ENCODE results near the gene HLTF. TPM values are rescaled to one million over a fixed set of nuclear protein-coding genes. Genes with fewer than 3 reads are reported as not detected.
"Not testable (repeated sequence)": the region's sequence is repeated elsewhere in the genome, so short reads cannot be mapped to it uniquely, and the experiment has no call there.

Gene HLTF
- total RNA-seq, 2 experiments from 2014 or later = 31.3 to 37.7 TPM

DNA sequence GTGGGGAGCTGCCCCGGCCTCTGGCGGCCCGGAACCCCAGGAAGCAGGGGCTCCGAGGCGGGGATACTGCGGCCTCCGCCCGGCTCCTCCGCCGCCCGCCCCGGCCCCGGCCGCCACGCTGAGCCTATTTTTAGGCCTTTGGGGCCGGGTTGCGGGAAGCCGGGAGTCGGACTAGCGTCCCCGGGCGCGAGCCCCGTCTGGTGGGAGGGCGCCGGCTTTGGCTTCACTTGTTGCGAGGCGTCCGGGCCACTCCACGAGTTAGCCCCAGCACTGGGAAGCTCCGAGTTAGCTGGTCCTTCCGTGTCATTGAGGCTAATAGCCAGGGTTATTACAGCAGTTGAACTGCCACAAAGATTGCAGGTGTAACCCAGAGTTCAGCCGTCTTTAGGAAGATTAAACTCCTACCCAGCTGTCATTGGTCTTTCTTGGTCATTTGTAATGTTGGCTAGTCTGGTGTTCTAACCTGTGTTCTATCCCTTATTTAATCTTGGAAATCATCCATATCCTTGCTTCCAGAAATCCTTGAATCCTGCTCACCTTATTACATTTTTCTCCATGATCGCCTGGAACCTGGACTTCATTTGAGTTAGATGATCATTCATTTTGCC is 94.2 kb downstream of the HLTF start:
- Mint-ChIP-seq H3K36me3 (peaks cover 46% of the 10 kb centered on the region), H3K9me3 (ENCODE audit: low read depth) (no peaks in the 10 kb centered on the region), H3K27me3 (no peaks in the 10 kb centered on the region), H3K4me1 (peaks cover 67% of the 10 kb centered on the region), H3K27ac (peak overlapping the region; percentile 85), H3K4me3 (peak overlapping the region; percentile 92)
- CTCF ChIA-PET = interaction anchor here (1.0 to 4.1 kb wide), 8 partner anchors 10 to 96 kb away, joined by 3 to 31 read pairs (median 5); no protein-coding TSS in a partner anchor
- ATAC-seq (no peak), DNase-seq (peak; percentile 56)

DNA sequence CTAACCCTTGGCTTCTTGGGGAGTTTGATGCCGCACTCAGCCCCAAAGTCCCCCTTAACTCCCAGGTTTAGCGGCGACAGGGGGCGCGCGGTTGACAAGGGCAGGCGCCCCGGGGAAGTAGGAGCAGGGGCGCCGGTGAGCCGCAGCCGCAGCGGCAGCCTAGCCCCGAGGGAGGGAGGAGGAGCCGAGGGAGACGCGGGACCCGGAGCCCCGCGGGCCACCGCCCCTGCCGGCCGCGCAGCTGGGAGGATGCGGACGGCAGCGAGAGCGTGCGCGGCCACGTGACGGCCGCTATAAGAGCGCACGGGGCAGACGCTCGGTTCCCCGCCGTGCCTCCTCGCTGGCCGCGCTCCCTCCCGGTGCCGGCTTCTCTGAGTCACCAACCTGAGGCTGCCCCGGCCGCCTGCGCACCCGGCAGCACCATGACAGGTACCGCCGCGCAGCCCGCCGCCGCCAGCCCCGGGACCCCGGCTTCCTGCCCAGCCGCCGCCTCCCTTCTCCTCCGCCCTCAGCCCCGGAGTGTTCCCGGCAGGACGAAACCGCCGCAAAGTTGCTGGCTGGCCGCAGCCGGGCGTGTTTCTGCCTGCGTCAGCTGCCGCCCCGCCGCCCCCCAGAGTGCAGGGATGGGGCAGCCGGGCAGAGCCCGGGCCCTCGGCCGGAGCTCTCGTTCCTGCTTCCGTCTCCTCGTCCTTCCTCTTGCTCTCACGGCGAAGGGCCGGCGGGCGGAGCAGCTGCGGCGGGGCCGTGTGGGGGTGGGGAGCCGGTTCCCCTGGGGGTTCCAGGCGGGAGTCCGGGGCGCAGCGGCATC is 94.9 kb downstream of the HLTF start, which contains the start of gene GYG1:
GYG1 (plus strand) TSS at position 322 of the 808 bp plus-strand sequence; CDS start at position 423, 101 bp downstream.
- Mint-ChIP-seq H3K27ac (peak within 1 kb of the TSS; percentile 86), H3K4me1 (peaks cover 60% of the 10 kb centered on the region)

DNA sequence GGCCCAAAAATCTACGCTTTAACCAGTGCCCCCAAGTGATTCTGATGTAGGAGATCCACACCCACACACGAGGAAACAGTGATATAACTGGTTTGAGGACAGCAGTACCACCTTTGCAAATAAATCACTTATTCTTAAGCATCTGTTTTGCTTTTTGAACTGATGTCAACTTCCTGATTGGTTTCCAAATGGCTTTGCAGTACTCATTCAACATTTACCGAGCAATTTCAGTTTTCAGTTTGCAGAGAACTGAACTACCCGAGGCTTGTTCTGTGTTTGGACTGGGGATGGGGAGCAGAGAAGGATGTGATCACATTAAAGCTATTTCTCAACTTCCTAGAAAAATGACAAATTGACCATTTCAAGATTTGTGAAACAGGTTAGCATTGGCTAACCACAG is 96.1 kb downstream of the HLTF start:
- Mint-ChIP-seq H3K36me3 (peaks cover 27% of the 10 kb centered on the region), H3K4me3 (peak overlapping the region; percentile 92), H3K4me1 (peaks cover 49% of the 10 kb centered on the region), H3K27me3 (peaks cover 3% of the 10 kb centered on the region), H3K27ac (peak overlapping the region; percentile 86), H3K9me3 (ENCODE audit: low read depth) (no peaks in the 10 kb centered on the region)
- ATAC-seq = no peak
- DNase-seq = no peak
- CTCF ChIA-PET = interaction anchor here (0.6 to 4.1 kb wide), 8 partner anchors 9 to 131 kb away, joined by 3 to 31 read pairs (median 6); no protein-coding TSS in a partner anchor

More for the DNA sequence above, 94.9 kb downstream of the HLTF start, which contains the start of gene GYG1:
- DNase-seq (peak; percentile 82), ATAC-seq (peak; percentile 88)
- H3K36me3 Mint-ChIP-seq = peaks cover 39% of the 10 kb centered on the region
- H3K9me3 Mint-ChIP-seq (ENCODE audit: low read depth) = no peaks in the 10 kb centered on the region
- H3K27me3 Mint-ChIP-seq = no peaks in the 10 kb centered on the region
- CTCF ChIA-PET = interaction anchor here (1.2 to 4.1 kb wide), 9 partner anchors 11 to 96 kb away, joined by 3 to 31 read pairs (median 5); no protein-coding TSS in a partner anchor
- H3K4me3 Mint-ChIP-seq = peak within 1 kb of the TSS; percentile 92

DNA sequence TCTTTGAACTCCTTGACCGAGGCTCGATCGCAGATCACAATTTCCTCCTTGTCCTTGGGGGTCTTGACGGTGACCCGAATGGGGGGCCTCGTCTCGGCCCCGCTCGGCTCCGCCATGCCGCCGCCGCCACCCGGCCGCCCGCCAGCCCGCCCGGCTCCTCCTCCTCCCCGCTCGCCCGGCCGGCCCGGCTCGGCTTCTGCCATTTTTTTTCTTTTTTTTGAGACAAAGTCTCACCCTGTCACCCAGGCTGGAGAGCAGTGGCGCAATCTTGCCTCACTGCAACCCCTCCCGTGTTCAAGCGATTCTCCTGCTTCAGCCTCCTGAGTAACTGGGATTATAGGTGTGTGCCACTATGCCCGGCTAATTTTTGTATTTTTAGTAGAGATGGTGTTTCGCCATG is 98.8 kb downstream of the HLTF start:
- CTCF ChIA-PET; H3K27ac Mint-ChIP-seq; H3K9me3 Mint-ChIP-seq (ENCODE audit: low read depth); DNase-seq; ATAC-seq; H3K36me3 Mint-ChIP-seq; H3K4me3 Mint-ChIP-seq: not testable (repeated sequence)
- Mint-ChIP-seq H3K4me1 (peaks cover 25% of the 10 kb centered on the region), H3K27me3 (peaks cover 16% of the 10 kb centered on the region)

DNA sequence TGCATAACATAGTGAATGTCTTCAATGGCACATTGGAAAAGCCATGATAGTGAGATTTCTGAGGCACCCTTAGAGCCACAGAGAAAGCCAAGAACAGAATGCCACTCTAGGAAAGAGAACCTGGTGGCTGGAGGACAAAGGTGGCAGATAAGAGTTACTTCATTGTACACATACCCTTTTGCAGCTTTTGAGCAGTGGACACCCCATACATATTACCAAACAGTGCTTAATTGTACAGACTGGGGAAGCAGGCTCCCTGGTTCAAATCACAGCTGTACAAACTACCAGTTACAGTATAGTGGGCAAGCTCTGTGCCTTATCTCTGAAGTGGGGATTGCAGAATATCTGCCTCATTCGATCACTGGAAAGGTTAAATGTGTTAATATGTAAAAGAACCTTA is 105.1 kb downstream of the HLTF start:
- H3K4me3 Mint-ChIP-seq = no peak overlapping the region
- no peaks in the 10 kb centered on the region for H3K4me1 Mint-ChIP-seq
- ATAC-seq (no peak), DNase-seq (no peak)
- no peak overlapping the region for H3K27ac Mint-ChIP-seq
- H3K9me3 Mint-ChIP-seq (ENCODE audit: low read depth) = peaks cover 2% of the 10 kb centered on the region
- CTCF ChIA-PET = no interaction called here
- H3K27me3 Mint-ChIP-seq = peaks cover 26% of the 10 kb centered on the region
- peaks cover 10% of the 10 kb centered on the region for H3K36me3 Mint-ChIP-seq

Other genes starting within 250 kb of the HLTF start
- not detected for gene CPA3, start 221.2 kb downstream of the HLTF start, total RNA-seq
- 10 to 100 TPM; 71.3 to 74.0 TPM for gene GYG1, start 95.0 kb downstream of the HLTF start, total RNA-seq
- 10 to 100 TPM; 32.5 to 36.0 TPM for gene HPS3, start 43.1 kb upstream of the HLTF start, total RNA-seq
- gene CP, start 135.3 kb upstream of the HLTF start, total RNA-seq = not detected
- not detected for gene TM4SF18, start 247.1 kb upstream of the HLTF start, total RNA-seq

All from activated CD8-positive, alpha-beta memory T cell treated with anti-CD3 and anti-CD28 coated beads, Interleukin-2, amount 10 ng/mL, durations not matched to agents 7 days and 5 days (primary cell).